ENCODE results near the gene TMEM168.
"Not testable (repeated sequence)": the region's sequence is repeated elsewhere in the genome, so short reads cannot be mapped to it uniquely, and the experiment has no call there.

TMEM168 gene

DNA sequence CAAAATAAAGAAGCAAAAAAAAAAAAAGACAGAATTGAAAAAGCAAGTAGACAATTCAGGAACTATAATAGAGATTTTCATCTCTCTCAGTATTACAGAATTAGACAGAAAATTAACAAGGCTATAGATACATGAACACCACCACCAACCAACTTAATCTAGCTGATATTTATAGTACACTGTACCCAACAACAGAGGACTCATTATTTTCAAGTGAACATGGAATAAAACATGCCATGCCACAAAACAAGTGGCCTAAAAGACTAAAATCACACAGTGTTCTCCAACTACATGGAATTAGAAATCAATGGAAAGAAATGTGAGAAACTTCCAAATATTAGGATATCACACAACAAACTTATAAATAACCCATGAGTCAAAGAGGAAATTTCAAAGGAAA lies 9.1 kb downstream of the TMEM168 start:
- no peak for FAIRE-seq

DNA sequence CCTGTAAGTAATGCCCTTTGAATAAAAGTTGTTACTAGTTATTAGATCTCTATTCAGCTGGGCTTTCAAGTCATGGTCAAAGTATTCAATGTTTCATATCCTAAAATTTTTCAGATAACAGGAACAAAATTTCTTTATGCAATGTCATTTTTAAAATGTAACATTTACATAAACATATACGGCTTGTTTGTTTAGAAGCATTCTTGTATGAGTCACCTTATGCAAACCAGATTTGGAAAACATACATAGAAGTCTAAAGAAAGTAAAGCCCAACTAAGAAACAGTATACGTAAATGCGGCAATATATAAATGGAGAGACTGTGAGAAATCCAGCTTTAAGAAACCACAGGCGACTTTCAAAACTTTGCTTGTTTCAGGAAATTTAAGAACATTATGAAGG lies 10.5 kb downstream of the TMEM168 start:
- peak; percentile 6 for FAIRE-seq

GRCh38 chr7:112777406-112777805 lies 12.8 kb downstream of the TMEM168 start:
- FAIRE-seq: no peak

- FAIRE-seq: no peak
These were observed 19.0 kb downstream of the TMEM168 start for GRCh38 chr7:112771166-112771565.

- FAIRE-seq: no peak
These were observed 20.1 kb downstream of the TMEM168 start for GRCh38 chr7:112770051-112770450.

GRCh38 chr7:112765105-112765504 lies 25.1 kb downstream of the TMEM168 start:
- FAIRE-seq: no peak

GRCh38 chr7:112763996-112764395 lies 26.2 kb downstream of the TMEM168 start:
- FAIRE-seq: no peak

GRCh38 chr7:112763298-112763697 lies 26.9 kb downstream of the TMEM168 start:
- peak; percentile 47 for FAIRE-seq

DNA sequence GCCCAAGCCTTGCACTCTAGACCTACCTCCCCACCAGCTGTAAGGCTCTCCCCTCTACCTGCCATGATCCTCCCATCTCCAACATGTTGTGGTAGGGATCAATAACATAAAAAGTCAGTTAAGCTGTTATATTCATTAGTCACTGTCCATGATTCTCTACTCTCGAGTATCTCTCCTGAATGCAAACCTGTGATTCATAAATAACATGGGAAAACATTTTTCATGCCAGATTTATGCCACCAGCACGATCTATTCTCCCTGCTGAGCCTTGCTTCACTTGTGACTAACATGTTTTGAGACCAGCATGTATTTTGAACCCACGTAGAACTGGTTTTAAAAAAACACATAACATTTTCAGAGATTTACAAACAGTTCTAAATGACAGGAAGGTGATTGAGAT lies 30.3 kb downstream of the TMEM168 start:
- no peak for FAIRE-seq

GRCh38 chr7:112757337-112757736 lies 32.9 kb downstream of the TMEM168 start:
- FAIRE-seq: no peak

DNA sequence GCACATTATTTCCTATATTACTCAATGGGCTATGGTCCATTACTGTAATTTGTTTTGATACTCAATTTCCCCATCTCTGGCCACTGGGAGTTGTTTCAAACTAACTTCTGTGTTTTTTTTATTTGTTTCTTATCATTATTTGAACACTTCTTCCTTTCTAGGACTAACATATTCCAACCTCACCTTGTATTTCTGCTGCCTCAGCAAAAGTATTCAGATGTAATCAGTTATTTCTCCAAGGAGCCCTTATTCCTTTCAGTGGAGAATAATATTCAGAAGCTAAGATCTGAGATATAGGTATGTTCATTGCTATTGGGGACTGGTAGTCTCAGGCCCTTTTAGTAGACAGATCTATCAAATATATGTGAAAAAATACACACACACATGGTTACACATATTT lies 36.9 kb downstream of the TMEM168 start:
- FAIRE-seq: no peak

DNA sequence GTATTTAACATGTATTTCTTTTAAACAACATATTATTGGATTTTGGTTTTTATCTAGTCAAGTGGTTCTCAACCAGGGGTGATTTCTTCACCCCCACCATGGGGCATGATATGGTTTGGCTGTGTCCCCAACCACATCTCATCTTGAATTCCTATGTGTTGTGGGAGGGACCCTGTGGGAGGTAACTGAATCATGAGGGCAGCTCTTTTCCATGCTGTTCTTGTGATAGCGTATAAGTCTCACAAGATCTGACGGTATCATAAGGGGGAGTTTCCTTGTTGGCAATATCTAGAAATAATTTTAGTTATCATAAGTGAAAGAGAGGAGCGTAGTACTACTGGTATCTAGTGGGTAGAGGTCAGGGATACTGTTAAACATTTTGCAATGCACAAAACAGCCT lies 37.6 kb downstream of the TMEM168 start:
- FAIRE-seq: no peak

GRCh38 chr7:112749775-112750174 lies 40.4 kb downstream of the TMEM168 start:
- FAIRE-seq: no peak

GRCh38 chr7:112748381-112748780 lies 41.8 kb downstream of the TMEM168 start:
- no peak for FAIRE-seq

GRCh38 chr7:112745635-112746034 lies 44.6 kb downstream of the TMEM168 start:
- no peak for FAIRE-seq

DNA sequence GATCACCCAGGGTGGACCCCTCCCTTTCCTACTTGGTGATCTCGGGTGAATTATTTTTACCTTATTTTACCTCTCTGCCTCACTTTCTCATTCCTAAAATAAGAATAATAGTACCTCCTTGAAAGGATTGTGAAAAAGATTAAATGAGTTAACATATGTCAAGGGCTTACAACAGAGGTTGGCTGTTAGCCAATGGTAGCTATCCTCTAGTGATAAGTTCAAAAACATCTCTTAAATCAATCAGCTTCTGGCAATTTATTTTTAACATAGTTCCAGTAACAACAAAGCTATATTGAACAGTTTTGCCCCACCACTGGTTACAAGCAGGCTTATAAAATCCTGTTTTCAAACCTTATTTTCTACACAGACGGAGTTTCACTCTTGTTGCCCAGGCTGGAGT lies 45.4 kb downstream of the TMEM168 start:
- FAIRE-seq: no peak

DNA sequence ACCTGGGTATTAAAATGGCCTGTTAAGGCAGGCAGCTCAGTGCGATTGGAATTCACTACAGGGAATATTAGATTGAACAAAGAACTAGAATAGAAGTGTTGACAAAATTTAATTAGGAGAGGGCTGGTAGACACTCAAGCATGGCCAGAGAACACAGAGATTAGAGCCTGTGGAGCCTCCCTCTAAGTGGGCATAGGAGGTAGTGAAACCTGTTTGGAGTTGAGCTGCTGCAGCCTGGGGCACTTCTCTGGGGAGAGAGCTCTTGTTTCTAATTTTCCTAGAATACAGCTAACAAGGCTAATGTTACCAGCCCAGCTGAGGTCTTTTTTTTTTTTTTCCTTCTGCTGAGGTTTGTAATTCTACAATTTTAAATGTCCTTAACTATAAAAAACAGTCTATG lies 46.4 kb downstream of the TMEM168 start:
- FAIRE-seq: no peak

GRCh38 chr7:112740667-112741066 lies 49.5 kb downstream of the TMEM168 start:
- no peak for FAIRE-seq

DNA sequence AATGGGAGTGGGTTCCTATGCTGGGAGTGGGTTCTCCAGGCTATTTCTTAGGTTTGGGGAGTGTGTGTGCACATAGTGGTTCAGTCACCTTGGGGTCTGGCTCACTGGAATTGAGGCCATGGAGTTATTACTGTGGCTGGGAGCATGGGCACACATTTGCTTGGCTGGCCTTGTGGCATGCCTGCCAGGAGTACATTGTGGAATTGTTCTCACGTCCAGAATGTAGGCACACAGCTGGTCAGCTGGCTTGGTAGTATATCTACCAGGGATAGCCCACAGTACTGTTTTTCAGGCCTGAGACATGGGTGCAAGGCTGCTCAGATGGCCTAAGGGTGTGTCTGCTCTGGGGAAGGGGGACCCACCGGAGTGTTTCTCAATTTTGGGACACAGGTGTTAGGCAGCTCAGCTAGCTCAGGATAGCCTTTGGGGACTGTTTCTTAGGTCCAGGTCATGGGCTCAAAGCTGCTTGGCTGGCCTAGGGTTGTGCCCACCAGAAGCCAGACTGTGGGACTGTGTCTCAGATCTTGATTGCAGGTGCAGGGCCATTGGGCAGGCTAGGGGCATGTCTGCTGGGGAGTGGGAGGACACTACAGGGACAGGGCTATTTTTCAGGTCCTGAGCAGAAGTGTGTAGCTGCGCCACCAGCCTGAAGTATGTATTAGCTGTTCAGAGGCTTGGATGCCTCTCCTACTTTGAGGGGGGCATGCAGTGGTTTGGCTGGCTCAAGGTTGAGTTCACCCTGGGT lies 50.6 kb downstream of the TMEM168 start:
- FAIRE-seq: no peak

- no peak for FAIRE-seq
These were observed 54.9 kb downstream of the TMEM168 start for GRCh38 chr7:112735261-112735660.

- FAIRE-seq: not testable (repeated sequence)
These were observed 58.9 kb downstream of the TMEM168 start for GRCh38 chr7:112731324-112731723.

GRCh38 chr7:112726076-112726475 lies 64.1 kb downstream of the TMEM168 start:
- FAIRE-seq: no peak

GRCh38 chr7:112723416-112723815 lies 66.8 kb downstream of the TMEM168 start:
- no peak for FAIRE-seq

GRCh38 chr7:112721366-112721765 lies 68.8 kb downstream of the TMEM168 start:
- no peak for FAIRE-seq

DNA sequence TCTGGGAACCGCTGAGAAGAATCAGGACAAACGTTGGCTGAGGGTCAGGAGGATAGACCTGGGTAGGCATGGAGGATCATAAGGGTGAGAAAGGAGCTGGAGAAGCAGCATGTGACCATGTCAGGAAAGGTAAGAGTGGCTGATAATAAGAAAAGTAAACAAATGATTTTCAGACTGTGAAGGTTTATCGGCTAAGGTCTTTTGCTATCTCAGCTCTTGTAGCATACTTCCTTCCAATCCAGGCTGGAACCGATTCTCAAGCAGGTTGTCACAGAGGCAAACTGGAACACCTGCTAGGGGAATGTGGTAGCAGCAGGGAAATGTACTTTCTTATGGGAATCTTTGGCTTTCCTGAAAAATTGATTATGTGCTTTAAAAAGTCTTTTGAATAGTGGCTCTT lies 74.7 kb downstream of the TMEM168 start:
- no peak for FAIRE-seq
